Measurements from ENCODE around the gene DNAJC2. TPM values are rescaled to one million over a fixed set of nuclear protein-coding genes. Genes with fewer than 3 reads are reported as not detected.
"Not testable (repeated sequence)": the region's sequence is repeated elsewhere in the genome, so short reads cannot be mapped to it uniquely, and the experiment has no call there.

Gene DNAJC2
- polyA plus RNA-seq, 4 donors, result 36.9 to 54.5 (median 49.2) TPM

DNA sequence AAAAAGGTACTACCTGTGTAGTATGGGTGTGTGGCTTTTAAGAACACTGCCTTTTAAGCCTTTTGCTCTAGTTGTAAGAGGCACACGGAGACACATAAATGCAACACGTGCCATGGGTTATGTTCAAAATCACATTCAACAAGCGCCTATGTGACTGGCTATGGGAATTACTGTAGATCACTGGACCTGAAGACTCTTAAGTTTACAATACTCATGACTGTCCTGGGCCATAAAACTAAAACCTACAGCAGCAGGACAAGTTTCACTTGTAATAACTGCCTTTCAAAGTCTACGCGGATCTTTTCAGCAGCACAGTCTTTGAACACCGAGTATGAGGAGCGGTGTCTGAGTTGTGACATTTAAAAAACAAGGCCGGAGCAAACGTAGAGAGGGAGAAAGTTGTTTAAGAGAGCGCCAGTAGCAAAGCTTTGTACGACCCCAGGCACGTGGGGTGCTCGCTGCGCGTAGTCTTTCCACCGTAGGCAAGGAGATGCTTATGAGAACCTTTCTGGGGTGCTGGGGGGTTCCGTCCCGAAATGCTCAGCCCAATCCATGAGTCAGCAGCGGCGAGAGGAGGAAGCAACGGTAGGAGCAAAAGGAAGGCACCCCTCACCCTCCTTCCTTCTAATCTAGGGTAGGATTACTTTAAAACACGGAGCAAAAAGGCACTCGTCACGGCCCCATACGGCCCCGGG, 662 bp downstream of the DNAJC2 start:
- peak in 3 of 4 donors; percentile 5 to 10 (median 8) for DNase-seq (ENCODE audit: low read depth in 4 of 4, low spot score in 3 of 4)

DNA sequence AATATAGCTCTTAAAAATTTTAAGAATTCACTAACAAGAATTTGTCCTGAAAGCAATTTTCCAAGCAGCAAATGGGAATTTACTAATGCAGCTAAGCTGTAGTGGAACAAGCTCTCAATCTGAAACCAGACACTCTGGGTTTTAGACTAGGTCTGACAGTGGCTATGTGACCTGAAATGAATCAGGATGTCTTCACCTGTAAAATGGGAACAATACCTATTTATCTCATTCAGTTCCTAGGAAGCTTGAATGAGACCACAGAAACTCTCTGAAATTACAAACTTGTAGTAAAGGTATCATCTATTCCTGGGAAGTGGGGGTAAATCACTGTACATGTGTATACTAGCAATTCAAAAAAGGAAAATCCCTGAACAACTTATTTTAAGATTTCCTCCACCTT, 1.2 kb downstream of the DNAJC2 start:
- no peak for DNase-seq (ENCODE audit: low read depth in 4 of 4, low spot score in 3 of 4)

DNA sequence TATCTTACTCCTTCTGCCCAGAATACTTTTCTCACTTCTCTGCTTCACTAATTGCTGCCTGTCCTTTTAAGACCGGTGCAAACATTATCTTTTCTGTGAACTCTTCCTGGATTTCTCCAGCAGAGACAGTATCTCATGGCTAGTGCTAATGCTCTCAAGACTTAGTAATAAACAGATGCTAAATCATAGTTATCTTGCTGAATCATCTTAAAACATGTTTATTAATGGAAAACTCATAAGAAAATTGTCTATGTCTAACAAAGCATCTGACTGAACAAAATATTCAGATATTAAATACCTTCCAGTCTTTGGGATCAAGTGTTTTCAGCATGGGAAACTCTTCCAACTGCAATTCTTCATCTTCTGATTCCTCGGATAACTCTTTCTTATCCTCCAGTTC, 3.1 kb downstream of the DNAJC2 start:
- no peak for DNase-seq (ENCODE audit: low read depth in 4 of 4, low spot score in 3 of 4)

DNA sequence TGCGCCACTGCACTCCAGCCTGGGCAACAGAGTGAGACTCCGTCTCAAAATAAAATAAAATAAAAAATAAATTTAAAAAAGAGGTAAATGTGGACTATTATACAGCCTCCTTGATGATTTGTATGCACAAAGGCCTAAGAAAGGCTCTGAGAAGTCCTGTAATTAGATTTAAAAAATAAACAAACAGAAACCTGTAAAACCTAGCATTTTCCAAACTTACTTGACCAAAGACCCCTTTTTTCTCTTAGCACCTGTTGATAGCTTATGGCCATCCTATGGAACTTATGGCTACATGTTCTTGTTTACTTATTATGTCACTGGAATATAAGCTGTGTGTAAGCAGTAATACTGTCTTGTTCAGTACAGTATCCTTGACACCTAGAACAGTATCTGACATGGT, 5.7 kb downstream of the DNAJC2 start:
- DNase-seq (ENCODE audit: low read depth in 4 of 4, low spot score in 3 of 4), result no peak

DNA sequence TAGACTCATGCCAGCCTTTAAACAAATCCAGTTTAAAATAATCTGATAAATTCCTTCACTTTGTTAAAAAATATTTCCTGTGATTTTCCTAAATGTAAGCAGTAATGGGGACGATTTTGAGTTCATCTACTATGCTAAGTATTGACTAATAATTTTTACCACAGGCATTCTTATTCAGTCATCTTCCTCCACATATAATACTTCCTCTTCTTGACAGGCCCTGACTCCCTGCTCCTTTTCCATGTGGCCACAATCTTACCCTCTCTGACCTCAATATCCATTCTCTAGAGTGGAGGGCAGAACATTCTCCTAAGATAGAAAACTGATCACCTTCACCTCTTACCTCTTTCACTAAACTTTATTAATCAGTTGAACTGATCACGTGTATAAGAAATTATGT, 7.8 kb downstream of the DNAJC2 start:
- DNase-seq (ENCODE audit: low read depth in 4 of 4, low spot score in 3 of 4), result no peak

DNA sequence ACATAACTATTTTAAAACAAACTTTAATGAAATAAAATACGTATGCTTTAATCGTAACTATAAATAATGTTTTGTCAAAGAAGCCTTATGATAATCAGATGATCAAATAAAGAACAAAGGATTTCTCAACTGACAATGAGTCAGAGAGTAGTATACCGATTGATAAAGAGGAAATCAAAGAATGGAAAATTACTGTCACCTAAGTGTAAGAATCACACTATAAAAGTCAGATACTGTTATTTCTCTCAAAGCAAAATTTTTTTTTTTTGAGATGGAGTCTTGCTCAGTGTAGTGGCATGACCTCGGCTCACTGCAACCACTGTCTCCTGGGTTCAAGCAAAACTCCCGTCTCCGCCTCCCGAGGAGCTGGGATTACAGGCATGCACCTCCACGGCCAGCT, 18.8 kb downstream of the DNAJC2 start:
- DNase-seq (ENCODE audit: low read depth in 4 of 4, low spot score in 3 of 4), result no peak

DNA sequence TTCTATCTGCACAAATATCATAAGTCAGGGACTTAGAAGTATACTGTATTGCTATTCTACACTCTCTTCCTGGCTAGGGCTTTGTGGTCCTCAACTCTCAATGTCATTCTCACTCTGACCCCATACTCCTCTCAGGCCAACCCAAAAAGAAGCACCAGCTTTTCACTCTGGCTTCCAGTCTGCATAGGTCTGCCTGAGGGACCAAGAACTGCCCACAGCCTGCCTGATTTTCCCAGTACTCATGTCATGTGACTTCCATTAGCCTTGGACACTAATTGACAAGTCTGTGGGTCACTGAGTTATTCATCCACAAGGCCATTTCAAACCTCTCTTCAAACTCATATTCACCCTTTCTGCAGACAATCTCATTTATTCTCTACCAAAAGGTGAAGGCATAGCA, 27.6 kb downstream of the DNAJC2 start:
- DNase-seq (ENCODE audit: low read depth in 4 of 4, low spot score in 3 of 4), result no peak

DNA sequence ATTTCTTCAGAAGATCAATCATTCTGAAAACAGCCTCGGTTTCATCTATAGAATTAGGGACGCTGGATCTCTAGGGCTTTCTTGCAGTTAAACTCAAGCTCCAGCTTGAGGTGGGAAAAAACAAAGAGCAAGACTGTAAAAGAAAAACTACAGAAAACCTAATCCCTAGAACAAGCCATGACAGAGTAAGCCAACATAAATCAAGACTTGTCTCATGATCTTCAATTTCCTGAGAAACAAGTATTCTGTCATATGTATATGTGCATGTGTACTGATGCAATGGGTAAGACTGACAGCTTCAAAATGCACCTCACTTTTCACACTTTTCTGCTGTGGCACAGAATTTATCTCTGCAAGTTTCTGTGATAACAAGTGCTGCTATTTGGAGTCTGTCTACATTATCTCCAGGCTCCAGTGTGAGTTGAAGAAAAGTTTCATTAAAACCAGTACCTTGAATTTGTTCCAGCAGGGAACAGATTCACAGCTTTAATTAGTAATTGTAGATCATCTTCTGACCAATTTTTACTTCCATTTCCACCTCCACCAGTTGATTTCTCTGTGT, 28.1 kb downstream of the DNAJC2 start:
- DNase-seq (ENCODE audit: low read depth in 4 of 4, low spot score in 3 of 4), result no peak

DNA sequence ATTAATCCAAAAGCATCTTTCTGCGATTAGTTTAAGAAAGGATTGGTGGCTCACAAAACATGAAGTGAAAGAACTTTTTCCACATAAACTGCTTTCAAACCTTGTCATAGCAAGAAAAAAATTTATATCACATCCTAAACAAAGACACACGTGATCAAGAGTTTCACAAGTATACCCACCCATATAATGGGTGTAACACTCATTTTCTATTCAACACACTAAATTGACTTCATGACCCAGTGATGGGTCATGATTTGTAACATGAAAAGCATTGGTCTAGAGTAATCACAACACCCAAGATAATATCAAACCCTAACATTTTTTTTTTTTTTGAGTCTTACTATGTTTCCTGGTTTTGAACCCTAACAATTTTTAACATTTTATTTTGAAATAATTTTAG, 29.7 kb downstream of the DNAJC2 start:
- DNase-seq (ENCODE audit: low read depth in 4 of 4, low spot score in 3 of 4), result no peak

DNA sequence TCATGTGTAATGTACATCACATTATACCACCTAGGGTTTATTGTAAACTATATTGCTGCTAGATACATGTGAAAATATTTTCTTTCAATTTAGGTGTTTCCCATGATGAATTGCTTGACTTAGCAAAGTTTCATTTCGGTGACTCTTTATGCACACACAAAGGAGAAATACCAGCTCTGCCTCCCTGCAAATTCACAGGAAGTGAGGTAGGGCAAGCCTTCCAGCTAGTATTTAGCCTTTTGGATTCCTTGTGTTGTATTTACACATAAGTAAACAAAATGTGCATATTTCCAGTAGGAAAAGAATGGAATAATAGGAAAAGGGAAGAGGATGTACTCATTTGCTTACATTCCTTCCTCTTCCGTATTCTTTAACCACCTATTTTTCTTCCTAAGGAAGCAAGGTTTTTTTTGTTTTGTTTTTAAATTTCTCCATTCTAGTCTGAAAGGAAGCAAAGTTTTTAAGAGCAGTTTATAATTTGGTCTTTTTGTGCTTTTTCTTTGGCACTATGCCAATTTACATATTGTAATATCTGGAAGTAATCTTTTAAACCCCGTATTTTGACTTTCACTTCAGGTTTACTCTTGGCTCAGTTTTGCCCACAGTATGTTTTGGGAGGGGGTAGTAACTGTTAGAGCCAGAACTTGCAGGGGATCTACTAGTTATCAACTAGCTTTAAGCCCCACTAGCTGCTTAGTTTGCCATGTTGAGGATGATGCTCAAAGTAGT, 36.9 kb downstream of the DNAJC2 start:
- DNase-seq (ENCODE audit: low read depth in 4 of 4, low spot score in 3 of 4), result no peak

DNA sequence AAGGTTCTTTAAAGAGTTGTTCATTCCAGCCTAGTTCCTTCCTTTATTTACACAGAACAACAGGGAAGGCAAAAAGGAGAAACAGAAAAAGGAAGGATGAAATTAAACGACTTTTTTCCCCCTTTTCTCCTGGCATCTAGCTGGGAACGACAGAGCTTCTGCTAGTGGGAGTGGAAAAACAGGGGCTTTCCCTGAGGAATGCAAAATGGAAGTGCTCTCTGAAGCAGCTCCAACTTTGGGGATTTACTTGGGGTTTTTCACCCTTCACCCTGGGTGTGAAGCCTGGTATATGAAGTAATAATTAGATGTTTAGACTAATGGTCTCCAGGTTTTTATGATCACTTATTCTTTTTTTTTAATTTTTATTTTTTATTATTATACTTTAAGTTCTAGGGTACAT, 43.1 kb downstream of the DNAJC2 start:
- DNase-seq (ENCODE audit: low read depth in 4 of 4, low spot score in 3 of 4), result no peak

DNA sequence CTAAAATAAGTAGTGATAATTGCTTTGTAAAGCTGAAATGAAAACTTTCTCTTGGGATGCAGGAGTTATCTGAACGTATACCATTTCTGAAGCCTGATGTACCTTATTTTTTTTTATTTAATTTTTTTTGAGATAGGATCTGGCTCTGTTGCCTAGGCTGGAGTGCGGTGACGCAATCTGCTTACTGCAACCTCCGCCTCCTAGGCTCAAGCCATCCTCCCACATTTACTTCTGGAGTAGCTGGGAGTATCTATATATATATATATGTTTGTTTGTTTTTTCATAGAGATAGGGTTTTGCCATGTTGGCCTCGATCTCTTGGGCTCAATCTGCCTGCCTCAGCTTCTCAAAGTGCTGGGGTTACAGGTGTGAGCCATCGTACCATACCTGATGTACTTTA, 44.9 kb downstream of the DNAJC2 start:
- DNase-seq (ENCODE audit: low read depth in 4 of 4, low spot score in 3 of 4), result no peak

DNA sequence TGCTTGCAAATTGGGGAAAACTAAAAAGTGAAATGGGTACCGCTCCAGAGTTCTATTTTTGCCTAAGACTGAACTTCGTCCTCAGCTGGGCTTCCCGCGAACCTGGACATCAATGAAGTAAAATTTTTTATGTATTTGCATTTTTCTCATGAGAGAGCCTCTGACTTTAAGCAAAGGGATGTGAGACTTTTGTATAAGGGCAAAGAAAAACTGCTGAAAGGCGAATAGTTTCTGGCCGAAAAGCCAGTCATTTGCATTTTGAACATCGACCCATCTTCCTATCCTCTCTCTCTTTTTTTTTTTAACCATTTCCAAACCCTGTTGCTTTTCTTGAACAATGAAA, 46.8 kb downstream of the DNAJC2 start:
- no peak for DNase-seq (ENCODE audit: low read depth in 4 of 4, low spot score in 3 of 4)

DNA sequence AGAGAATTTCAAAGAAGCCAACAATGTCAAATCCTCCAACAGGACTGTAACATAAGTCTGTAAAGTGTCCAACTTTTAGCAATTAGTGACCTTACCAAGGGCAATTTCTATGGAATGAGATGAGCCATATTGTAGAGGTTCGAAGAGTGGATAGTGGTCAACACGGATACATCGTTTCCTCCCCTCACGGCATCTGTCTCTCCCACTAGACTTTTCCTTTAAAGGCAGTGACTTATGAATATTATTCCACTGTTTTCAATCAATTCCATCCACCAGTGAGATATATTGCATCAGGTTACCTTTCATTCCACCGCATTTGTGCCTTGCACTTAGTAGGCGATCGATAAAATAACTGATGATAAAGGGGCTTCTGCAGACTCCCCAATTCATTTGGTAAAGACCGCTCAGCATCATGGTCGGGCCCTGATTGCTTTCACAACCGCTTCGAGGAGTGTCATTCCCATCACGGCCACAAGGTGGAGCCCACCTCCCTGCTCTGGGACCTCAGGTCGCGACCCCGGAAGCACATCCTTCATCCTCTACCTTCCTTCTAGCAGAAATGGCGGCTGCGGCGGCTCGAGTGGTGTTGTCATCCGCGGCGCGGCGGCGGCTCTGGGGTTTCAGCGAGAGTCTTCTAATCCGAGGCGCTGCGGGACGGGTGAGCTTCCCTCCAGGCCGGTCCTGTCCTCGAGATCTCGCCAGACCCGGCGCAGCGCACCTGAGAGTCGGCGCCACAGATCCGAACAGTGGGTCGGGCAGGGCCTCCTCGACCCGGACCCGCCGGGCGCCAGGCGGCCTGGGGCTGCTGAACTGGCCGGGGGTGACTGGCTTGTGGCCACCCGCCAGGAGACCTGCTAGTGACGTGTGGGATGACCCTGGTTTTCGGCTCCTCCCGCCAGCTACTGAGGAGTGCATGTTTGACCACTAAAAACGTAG, 47.4 kb downstream of the DNAJC2 start, which contains the start of gene PMPCB:
PMPCB (plus strand) TSS at position 535 of the 936 bp plus-strand sequence; CDS start at position 560, 25 bp downstream.
- DNase-seq (ENCODE audit: low read depth in 4 of 4, low spot score in 3 of 4), result peak; percentile 75 to 84 (median 80)

DNA sequence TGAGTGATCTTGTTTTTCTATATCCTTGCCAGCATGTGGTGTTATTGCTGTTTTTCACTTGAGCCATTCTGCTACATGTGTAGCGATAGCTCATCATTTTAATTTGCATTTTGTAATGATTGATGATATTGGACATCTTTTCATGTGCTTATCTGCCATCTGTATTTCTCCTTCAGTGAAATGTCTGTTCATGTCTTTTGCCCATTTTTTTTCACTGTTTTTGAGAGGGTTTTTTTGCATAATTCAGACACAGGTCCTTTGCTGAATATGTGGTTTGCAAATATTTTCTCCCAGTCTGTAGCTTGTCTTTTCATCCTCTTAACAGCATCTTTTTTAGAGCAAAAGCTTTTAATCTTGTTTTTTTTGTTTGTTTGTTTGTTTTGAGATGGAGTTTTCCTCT, 51.0 kb downstream of the DNAJC2 start:
- DNase-seq (ENCODE audit: low read depth in 4 of 4, low spot score in 3 of 4), result no peak

DNA sequence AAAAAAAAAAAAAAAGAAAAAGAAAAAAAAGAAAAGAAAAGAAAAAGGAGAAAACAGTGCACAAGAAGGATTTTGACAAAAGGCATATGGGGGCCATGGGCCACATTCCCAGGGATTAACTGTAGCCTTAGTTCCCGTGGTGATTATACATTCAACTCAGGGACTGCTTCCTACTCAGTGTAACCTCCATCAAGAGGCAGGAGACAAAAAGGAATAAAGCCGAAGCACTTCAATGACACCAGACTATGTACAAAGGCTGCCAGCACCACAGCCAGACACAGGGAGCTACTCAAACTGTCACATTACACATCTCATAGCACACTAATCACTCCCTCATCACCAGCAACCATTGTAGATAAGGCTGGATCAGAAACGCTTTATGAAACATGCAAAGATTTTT, 52.4 kb downstream of the DNAJC2 start:
- DNase-seq (ENCODE audit: low read depth in 4 of 4, low spot score in 3 of 4), result no peak

DNA sequence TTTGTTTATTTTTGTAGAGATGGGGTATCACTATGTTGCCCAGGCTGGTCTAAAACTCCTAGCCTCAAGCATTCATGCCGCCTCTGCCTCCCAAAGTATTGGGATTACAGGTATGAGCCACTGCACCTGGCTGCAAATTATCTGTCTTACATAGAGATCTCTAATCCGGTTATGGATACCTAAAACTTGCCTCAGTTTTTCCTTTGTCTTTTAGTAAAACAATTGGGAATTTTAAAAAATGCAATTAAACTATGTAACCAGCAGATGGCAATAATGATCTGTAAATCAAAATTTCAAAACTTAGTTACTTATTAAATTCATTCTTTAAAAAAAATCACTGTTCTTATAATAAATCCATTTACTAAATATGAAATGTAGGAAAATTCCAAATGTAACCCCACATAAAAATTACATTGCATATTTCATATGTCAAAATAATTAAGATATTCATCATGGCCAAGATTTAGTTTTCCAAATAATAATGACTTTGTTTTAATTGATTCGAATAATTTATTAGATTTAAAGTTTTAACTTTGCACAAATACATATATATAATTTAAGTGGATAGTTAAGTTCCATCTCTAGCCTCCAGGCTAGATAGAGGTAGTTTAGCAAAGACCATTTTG, 61.7 kb downstream of the DNAJC2 start:
- DNase-seq (ENCODE audit: low read depth in 4 of 4, low spot score in 3 of 4), result not testable (repeated sequence)

DNA sequence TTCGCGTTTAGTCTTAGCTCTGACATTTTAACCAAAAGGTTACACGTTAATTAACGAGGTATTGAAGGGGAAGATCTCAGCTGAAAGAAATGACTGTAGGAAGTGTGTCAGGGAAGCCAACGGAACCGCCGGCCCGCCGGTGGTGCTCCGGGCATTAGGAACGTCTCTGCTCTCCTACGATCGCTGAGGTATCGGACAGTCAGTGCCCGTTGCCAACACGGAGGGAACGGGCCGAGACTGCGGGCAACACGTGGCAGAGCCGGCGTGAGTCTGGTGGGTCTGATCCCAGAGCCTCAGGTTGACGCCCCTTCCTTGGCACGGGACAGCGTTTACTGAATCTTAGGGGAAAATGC, 63.8 kb downstream of the DNAJC2 start:
- DNase-seq (ENCODE audit: low read depth in 4 of 4, low spot score in 3 of 4), result not testable (repeated sequence)

DNA sequence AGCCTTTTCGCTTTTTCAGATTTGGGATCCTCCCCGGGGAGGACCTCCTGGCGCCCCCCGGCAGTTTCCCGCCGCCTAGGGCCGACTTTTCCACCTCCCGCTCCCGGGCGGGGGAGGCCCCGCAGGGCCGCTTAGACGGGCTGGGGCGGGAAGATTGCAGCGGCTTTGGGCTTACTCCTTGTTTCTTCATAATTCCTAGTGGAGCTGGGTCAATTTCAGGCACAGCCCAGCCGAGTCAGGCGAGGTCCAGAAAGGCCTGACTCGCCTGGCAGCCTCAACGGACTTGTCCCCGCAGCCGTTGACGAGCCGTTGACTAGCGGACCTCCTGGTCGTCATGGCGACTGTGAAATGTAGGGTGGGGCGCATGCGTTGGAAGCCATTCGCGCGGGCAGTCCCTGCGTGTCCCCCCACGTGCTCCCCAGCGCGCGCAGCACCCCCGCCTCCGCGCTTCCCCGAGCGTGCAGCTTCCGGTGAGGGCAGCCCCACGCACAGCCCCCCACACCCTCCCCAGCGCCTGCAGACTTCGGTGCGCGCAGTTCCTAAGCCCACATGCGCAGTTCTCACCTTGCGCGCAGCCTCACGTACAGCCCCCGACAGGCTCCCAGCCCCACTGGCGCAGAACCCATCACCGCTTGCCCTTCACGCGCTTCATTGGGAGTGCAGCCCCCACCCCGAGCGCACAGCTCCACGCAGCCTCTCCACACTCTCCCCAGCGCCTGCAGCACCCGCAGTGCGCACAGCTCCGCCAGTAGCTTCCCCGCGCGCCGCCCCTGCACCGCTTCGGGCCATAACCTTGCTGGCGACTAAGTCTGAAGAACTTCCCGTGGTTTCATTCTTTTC, 64.4 kb downstream of the DNAJC2 start:
- peak in 2 of 4 donors; percentile 14 to 47 for DNase-seq (ENCODE audit: low read depth in 4 of 4, low spot score in 3 of 4)

DNA sequence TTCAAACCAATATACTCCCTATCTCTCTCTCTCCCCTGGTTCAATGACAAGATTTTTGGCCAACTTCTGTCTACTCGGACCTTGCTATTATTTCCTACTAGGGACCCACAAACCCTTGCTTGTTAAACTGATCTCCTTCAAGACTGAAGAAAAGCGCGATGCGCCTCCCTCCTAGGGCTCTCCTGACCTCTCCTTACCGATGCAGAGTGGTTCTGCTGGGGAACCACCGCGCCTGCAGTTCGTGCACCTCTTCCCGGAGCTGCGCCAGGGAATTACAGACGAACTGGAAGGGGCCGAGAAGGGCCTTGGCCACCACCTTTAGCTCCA, 65.0 kb downstream of the DNAJC2 start:
- DNase-seq (ENCODE audit: low read depth in 4 of 4, low spot score in 3 of 4), result not testable (repeated sequence)

Data from left renal pelvis (tissue), 4 donors.